Mucosa of descending colon (tissue), 3 donors: ENCODE measurements around the gene SURF4. TPM values are rescaled to one million over a fixed set of nuclear protein-coding genes. Genes with fewer than 3 reads are reported as not detected.
"Not testable (repeated sequence)": the region's sequence is repeated elsewhere in the genome, so short reads cannot be mapped to it uniquely, and the experiment has no call there.

ENCODE experiments used
- ATAC-seq: fragments of 200-7000 bp; cut with Tn5 transposase; one replicate; pipeline ENCODE4 v1.9.1; 2020; ENCODE audit warnings: mild to moderate bottlenecking, moderate library complexity
- DNase-seq, 3 donors: peaks; one replicate each; pipeline ENCODE4 v3.0.0-alpha.2; 2020
- H3K36me3 ChIP-seq: fragments of 200-600 bp; one replicate; pipeline ENCODE4 v1.8.0; 2021; ENCODE audit warnings: low read depth, mild to moderate bottlenecking
- H3K4me1 ChIP-seq: fragments of 200-600 bp; one replicate; pipeline ENCODE4 v1.8.0; 2021; ENCODE audit warnings: low read depth, mild to moderate bottlenecking
- H3K4me3 ChIP-seq: fragments of 200-600 bp; one replicate; pipeline ENCODE4 v1.8.0; 2021; ENCODE audit warnings: mild to moderate bottlenecking
- H3K9me3 ChIP-seq: fragments of 200-600 bp; one replicate; pipeline ENCODE4 v1.8.0; 2021; ENCODE audit warnings: mild to moderate bottlenecking
- intact Hi-C, 2 donors: fragments of 100-400 bp; cut with DNase I in 1 of 2; cut with micrococcal nuclease in 1 of 2; formaldehyde crosslinking; loops; one replicate each; pipeline versions ENCODE4 v1.11.0 to v1.11.1; 2022; cut with DNase I, micrococcal nuclease
- total RNA-seq, 3 donors: library from RNA; stranded (reverse); fragmentation: NEBNext Ultra II Directional in 2 of 3; extraction: Animal tissue kit (Norgen Biotek cat#: 25700) in 2 of 3; gene quantifications; one replicate each; pipeline versions ENCODE4 v1.2.1 to v1.2.4, GENCODE V29; 2021 to 2023
- TF ChIP-seq, protein P1 (sequence below): fragments of 200-600 bp; IDR thresholded peaks from one replicate; pipeline ENCODE4 v1.8.0; 2022; ENCODE audit warnings: antibody characterized with exemption, mild to moderate bottlenecking
- donor health status: DM: no; HTN: no; CAD: no; lungs with moderate emphysema.
- donor health status: DM: no; HTN: no; CAD: no.
- donor health status: DM: no; HTN: yes; CAD: no.

SURF4 gene
- total RNA-seq, 3 donors from 2014 or later, result 117 to 165 (median 149) TPM

- DNase-seq (no peak), ATAC-seq (no peak)
- H3K9me3 ChIP-seq, result no peaks in the 10 kb centered on the region
- no peaks in the 10 kb centered on the region for H3K4me1 ChIP-seq
- H3K36me3 ChIP-seq, result no peaks in the 10 kb centered on the region
- TF ChIP-seq, protein P1, sequence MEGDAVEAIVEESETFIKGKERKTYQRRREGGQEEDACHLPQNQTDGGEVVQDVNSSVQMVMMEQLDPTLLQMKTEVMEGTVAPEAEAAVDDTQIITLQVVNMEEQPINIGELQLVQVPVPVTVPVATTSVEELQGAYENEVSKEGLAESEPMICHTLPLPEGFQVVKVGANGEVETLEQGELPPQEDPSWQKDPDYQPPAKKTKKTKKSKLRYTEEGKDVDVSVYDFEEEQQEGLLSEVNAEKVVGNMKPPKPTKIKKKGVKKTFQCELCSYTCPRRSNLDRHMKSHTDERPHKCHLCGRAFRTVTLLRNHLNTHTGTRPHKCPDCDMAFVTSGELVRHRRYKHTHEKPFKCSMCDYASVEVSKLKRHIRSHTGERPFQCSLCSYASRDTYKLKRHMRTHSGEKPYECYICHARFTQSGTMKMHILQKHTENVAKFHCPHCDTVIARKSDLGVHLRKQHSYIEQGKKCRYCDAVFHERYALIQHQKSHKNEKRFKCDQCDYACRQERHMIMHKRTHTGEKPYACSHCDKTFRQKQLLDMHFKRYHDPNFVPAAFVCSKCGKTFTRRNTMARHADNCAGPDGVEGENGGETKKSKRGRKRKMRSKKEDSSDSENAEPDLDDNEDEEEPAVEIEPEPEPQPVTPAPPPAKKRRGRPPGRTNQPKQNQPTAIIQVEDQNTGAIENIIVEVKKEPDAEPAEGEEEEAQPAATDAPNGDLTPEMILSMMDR, result no peak
- intact Hi-C loops, result no loop called here
- no peak overlapping the region for H3K4me3 ChIP-seq
Observed at GRCh38 chr9:133380734-133381133, 4.9 kb upstream of the SURF4 start.

DNA sequence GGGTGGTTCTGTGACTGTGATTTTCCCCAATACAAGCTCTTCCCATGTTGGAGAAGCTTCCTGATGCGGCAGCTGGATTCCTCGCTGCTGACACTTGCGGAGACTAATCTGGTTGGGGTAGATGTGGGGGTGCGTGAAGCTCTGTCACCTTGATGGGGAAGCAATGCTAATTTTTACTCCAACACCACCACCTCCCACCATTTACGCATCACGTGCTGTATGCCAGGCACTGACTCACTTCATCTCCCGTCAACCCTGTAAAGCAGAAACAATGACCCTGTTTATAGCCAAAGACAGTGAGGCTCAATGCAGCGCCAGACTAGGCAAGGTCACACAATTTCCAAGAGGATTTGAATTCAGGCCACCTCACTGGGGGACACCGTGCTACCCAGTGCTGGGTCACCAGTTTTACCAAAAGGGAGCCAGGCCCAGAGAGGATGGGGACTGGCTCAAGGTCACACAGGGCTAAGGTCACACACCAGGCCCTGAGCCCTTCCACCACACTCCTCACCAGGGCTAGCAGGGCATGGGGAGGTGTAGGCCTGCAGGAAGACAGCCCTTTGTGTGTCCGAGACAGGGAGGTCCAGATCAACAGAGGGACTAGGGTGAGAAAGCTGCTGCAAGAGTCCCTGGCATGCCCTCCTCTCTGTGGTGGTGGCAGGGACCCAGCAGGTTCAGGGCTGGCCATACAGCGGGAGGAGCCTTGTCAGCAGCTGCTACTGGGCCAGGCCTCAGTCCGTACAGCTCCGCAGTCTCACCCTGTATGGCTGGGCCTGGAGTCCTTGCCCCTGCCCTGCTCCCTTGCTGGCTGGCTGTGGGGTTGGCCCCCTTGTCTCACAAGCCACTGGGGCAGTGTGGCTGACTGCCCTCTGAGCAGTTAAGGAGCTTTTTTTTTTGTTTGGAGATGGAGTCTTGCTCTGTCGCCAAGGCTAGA is 3.6 kb upstream of the SURF4 start:
- no peak for DNase-seq
- intact Hi-C loops, result no loop called here
- Histone ChIP-seq H3K36me3 (no peaks in the 10 kb centered on the region), H3K4me3 (no peak overlapping the region), H3K9me3 (no peaks in the 10 kb centered on the region), H3K4me1 (peaks cover 5% of the 10 kb centered on the region)
- TF ChIP-seq, protein P1, result no peak
- no peak for ATAC-seq

DNA sequence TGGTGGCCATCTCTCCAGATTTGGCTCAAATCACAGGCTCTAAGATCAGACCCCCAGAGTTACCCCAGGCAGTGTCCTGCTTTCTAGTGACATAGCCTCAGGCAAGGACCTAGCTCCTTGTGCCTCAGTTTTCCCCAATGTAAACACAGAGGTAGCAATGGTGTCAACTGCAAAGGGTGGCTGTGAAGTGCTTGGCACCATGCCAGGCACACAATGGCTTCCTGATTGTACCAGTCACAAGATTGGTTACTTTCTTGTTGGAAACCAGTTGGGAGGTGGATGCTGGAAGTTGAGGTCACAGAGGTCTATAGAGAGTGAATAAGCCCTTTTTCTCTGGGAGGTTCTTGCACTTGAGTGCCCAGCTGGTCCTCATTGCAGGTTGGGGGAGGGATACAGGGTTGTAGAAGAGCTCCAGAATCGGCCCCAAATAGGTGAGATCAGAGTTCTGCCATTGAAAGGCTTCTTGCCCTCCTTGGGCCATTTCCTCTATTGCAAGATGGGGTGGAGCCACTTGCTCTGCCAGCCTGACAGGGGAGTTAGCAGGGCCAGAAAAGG is 2.6 kb upstream of the SURF4 start:
- ATAC-seq (no peak), DNase-seq (peak in 1 of 3 donors; percentile 32)
- H3K9me3 ChIP-seq, result no peaks in the 10 kb centered on the region
- TF ChIP-seq, protein P1, result no peak
- no peaks in the 10 kb centered on the region for H3K36me3 ChIP-seq
- intact Hi-C loops, result no loop called here
- no peak overlapping the region for H3K4me3 ChIP-seq
- peaks cover 10% of the 10 kb centered on the region for H3K4me1 ChIP-seq

DNA sequence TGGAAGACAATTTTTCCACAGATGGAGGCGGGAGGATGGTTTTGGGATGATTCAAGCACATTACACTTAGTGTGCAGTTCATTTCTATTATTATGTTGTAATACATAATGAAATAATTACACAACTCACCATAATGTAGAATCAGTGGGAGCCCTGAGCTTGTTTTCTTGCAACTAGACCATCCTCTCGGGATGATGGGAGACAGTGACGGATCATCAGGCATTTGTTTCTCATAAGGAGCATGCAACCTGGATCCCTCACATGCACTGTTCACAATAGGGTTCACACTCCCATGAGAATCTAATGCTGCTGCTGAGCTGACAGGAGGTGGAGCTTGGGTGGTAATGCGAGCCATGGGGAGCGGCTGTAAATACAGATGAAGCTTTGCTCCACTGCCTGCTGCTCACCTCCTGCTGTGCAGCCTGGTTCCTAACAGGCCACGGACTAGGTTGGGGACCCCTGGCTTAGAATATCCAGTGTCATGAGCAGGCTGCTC is 1.9 kb upstream of the SURF4 start:
- DNase-seq (peak in 1 of 3 donors; percentile 23), ATAC-seq (no peak)
- H3K4me1 ChIP-seq, result peaks cover 10% of the 10 kb centered on the region
- no peaks in the 10 kb centered on the region for H3K9me3 ChIP-seq
- H3K4me3 ChIP-seq, result no peak overlapping the region
- intact Hi-C loops, result no loop called here
- TF ChIP-seq, protein P1, result no peak
- no peaks in the 10 kb centered on the region for H3K36me3 ChIP-seq

- not testable (repeated sequence) for H3K9me3 ChIP-seq
Observed at GRCh38 chr9:133377280-133377679, 1.4 kb upstream of the SURF4 start.

More at GRCh38 chr9:133377280-133377679, 1.4 kb upstream of the SURF4 start:
- intact Hi-C loops, H3K36me3 ChIP-seq, DNase-seq, ATAC-seq, H3K4me3 ChIP-seq: not testable (repeated sequence)
- peaks cover 11% of the 10 kb centered on the region for H3K4me1 ChIP-seq
